GM21526 (cell line): ENCODE results near the gene SMIM36.
"Not testable (repeated sequence)": the region's sequence is repeated elsewhere in the genome, so short reads cannot be mapped to it uniquely, and the experiment has no call there.

Experiments used
- ATAC-seq: cut with Tn5 transposase; IDR thresholded peaks from one replicate; pipeline ENCODE4 v1.9.1; 2021; ENCODE audit warnings: moderate library complexity; ENCODE audit not compliant: unreplicated experiment, low FRiP score

Gene SMIM36

GRCh38 chr17:55436224-55437158, 74.8 kb downstream of the SMIM36 start:
- no peak for ATAC-seq

DNA sequence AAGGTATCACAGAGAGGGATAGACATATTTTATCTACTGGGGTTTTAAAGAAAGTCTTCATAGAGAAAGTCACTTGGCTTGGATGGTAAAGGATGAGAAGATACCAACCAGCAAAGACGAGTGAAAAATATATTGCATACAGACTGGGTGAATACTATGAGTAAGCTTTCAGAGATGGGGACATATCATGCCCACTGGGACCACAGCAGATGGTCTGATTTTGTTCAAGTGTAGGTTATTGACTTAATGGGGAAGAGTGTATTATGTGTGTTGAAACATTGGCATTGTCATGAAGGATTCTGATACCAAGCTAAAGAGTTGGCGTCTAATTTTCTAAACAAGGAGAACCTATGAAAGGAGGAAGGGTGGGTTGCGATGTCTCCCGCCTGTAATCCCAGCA, 75.8 kb downstream of the SMIM36 start:
- ATAC-seq = no peak

GRCh38 chr17:55434721-55435120, 76.5 kb downstream of the SMIM36 start:
- ATAC-seq = no peak

DNA sequence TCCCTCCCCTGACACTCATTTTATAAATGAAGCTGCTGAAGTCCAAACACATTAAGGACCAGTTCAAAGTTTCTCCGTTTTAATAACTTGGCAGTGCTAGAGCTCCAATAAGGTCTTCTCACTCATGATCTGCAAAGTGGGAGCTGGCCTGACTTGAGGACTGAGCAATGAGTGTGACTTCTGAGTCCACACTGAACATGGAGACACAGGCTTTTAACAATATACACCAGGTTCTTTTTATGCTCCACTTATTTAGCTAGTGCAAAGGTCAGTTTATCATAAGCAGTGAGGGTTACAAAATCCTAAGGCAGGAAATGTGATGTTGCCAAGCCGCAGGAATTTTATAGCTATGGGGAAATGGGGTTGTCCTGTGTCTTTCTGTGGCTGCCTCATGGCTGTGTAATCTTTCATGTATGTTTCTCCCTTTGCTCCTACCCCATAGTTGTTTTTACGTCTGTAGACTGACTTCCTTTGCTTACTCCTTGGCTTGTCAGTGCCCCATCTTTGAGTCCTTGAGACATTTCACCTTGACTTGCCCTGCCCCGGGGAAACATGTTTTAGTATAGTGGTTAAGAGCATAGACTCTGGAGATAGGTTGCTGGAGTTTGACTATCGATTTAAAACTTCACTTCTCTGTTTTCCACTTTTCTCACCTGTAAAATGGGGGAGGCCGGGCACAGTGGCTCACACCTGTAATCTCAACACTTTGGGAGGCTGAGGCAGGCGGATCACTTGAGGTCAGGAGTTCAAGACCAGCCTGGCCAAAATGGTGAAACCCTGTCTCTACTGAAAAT, 77.4 kb downstream of the SMIM36 start:
- ATAC-seq = no peak

- ATAC-seq = no peak
These were observed 78.1 kb downstream of the SMIM36 start for GRCh38 chr17:55433029-55433628.

DNA sequence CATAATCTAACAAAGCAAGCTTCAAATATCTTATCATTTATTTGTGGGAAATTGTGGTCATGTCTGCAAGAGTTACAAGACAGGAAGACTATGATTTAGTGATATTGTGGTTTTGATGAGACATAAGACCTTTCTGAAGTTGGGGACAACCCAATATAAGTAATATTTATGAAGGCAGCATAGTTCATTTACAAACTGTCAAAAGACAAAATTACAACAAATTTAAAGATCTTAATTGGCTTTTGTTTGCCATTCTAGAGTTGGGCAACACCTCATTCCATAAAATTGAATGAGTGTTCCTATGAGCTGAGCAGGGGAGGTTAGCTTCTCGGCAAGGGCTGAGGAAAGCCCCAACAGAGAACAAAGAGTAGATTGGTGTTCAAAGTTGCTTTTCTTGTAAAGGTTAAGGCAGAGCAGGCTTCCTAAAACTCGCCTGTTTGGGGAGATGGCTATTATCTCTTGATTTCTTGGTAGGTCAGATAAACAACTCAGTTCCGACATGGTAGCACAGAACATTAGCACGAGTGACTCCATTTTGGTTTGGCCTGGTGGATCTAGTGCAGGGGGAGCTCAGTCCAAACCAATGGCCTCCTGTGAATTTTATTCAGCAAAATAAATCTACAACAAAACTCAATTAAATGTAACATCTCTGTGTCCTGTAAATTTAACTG, 78.8 kb downstream of the SMIM36 start:
- ATAC-seq = no peak

- not testable (repeated sequence) for ATAC-seq
These were observed 79.3 kb downstream of the SMIM36 start for GRCh38 chr17:55431914-55432313.

- ATAC-seq = no peak
These were observed 80.5 kb downstream of the SMIM36 start for GRCh38 chr17:55430541-55431288.

DNA sequence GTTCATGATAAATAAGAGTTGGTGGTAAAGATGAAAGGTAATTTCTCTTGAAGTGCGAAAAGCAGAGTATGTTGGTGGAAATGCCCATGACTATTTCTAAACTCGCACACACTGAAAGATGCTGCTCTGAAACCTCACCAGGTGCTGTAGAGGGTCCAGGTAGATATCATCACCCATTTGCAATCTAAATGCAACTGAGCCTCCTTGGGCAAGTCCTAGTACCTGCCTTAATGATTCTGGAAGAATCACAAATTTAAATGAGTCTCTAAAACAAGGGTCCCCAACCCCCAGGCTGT, 83.7 kb downstream of the SMIM36 start:
- ATAC-seq = no peak

DNA sequence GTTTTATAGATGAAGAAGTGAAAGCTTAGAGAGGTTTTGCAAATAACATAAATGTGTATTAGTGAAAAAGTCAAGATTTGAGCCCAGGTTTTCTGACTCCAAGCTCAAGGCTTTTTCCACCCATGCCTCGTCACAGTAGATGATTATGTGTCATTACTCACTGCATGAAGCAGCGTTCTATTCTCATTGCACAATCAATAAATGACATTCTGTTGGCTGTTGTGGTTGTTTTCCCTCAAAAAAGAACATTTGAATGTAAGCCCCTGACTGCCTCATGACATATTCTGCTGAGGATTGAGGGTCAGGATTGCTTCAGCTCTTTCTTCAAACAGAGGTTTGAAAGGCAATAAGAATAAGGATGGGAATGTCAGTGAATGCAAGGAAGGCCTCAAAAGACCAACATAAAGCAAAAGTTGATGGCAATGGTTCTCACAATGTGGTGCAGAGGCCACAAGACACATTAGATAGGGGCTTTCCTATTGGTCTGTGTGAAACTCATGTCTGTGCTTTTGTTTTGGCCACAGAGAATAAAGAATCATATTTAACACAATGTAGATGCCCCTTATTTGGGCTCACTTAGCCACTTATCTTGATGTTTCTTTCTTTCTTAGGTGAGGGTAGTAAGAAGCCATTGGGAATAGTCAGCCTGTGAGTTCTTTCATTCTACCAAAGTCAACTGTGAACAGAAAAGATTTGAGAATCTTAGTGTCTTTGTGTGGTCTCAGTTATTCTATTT, 84.2 kb downstream of the SMIM36 start:
- ATAC-seq = no peak

DNA sequence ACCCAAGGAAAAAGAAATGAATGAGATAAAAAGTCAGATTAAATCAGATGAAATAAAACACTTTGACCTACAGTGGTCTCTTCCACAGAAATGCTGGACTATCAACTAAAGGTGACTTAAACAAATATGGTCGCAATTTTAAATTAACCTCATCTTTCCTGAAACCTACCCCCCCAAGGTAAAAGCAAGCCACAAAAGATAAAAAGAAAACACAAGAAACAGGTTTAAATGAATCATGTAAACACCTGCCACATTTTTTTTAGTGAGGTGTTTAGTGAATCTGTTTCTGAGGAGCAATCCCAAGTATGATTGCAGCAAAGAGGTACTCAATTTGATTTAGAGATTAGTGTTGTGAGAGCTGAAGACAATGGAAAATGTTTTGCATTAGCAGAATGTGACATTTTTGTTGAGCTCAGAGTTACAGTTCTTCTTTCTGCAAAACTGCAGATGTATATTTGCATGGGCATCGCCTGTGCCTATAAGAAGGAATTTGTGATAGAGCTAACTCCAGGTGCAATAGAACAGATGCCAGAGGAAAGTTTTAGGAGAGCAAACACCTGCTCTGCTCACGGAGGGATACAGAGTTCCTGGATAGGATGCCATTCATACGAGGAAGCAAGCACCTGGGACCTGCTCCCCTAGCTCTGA, 86.2 kb downstream of the SMIM36 start:
- ATAC-seq = no peak

DNA sequence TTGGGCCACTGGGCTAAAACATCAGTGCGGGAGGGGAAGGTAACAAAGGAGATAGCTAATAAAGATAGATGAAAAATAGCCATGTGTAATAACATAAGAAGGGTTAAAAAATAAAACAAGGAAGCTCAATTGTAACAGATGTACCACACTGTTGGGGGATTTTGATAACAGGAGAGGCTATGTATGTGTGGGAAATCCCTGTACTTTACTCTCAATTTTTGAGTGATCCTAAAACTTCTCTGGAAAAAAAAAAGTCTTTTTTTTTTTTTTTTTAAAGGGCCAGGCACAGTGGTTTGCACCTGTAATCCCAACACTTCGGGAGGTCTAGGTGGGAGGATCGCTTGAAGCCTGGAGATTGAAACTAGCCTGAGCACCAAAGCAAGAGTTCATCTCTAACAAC, 87.7 kb downstream of the SMIM36 start:
- ATAC-seq = no peak

DNA sequence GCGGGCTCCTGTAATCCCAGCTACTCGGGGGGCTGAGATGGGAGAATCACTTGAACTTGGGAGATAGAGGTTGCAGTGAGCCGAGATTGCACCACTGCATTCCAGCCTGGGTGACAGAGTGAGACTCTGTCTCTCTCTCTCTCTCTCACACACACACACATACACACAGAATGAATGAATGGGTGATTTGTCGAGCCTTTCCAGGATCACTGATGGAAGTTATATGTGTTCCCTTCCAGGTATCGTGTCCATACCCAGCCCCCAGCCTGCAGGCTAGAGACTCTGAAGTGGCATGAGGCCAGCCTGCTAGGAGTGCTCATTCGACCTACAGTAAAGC, 88.5 kb downstream of the SMIM36 start:
- not testable (repeated sequence) for ATAC-seq

DNA sequence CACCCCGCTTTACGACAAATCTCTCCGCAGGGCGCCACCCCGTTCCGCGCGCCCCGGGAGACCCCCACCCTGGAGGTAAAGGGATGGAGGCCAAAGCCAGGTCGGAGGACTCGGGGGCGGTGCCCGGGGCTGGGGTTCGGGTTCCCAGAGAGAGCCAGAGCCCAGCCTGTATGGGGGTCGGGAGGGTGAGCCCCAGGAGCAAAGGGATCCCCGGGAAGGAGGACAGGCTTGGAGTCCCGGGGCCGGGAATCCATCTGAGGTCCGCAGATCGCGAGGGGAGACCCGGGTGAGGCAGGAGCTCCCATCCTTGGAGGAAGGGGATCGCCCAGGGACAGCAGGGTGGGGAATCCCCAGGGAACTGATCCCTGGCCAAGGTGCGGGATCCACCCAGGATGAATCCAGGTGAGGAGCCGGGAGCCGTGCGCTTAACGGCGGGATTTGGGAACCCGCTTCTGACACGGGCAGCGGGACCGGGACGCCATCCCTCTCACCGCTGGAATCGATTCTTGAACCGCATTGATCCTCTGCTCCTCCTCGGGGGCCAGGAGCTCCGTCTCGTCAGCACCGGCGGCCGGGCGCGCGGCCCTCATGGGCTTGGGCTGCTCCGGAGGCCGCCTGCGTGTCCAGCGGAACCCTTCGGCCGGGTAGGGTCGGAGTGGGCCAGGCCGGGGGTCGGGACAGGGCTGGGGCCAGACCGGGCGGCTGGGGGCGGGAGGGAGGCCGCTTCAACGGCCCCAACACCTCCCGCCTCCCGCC, 89.9 kb downstream of the SMIM36 start, which contains the start of gene MMD:
Gene MMD (minus strand): TSS at position 657 of the 756 bp plus-strand sequence. CDS start 140 bp downstream, at position 517.
- ATAC-seq = peak; percentile 21

- no peak for ATAC-seq
These were observed 90.5 kb downstream of the SMIM36 start for GRCh38 chr17:55420776-55421178.

GRCh38 chr17:55420067-55420775, 91.0 kb downstream of the SMIM36 start:
- peak; percentile 41 for ATAC-seq

DNA sequence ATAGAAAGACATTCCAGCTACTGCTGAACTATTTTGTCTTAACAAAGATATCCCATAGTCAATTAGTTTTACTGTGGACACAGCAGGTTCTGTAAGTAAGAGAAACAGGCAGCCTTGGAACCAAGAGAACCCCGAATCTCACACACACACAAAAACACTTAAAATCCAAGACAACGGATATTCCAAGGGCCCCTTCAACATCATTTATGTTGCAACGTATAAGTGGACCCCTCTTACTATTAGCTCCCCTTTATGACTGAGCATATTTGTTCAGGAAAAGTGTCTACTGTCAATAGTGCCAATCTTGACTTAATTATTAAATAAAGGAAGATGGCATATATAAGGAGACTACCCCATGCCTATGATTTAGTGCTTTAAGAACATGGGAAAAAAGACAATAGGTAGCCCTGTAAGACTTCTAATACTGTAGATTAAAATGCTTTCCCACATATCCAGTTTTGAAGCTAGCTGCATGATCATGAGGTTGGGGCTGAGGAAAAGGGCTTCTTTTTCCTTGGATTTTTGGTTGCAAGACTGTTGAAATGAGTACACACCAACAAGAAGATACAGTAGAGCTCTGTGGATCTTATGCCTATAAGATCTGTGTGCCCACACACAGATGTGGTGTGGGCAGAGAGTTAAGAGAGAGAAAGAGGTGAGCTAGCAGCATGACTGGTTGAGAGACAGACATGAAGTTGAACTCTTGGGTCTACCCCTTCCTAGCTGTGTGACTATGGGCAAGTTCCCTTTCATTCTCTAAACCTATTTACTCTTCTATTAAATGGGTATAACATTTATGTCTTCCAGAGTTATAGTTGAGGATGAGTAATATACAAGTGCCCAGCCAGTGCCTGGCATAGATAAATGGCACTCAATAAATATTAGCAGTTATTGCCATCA, 92.6 kb downstream of the SMIM36 start:
- ATAC-seq = no peak
